A549 treated with AZD2906 at 1 μM for 4 hours (cell line): ENCODE results near the gene IQSEC3. TPM values are rescaled to one million over a fixed set of nuclear protein-coding genes. Genes with fewer than 3 reads are reported as not detected.

Experiments
- total RNA-seq: library from RNA; stranded (reverse); fragments of 200-300 nt; extraction: Qiagen RNA extraction; gene quantifications from 5 replicates; pipeline ENCODE4 v1.2.3, GENCODE V29; 2022

Gene IQSEC3
- total RNA-seq = 0.02 to 0.16 TPM (median 0.05 TPM) in 5 replicates

DNA sequence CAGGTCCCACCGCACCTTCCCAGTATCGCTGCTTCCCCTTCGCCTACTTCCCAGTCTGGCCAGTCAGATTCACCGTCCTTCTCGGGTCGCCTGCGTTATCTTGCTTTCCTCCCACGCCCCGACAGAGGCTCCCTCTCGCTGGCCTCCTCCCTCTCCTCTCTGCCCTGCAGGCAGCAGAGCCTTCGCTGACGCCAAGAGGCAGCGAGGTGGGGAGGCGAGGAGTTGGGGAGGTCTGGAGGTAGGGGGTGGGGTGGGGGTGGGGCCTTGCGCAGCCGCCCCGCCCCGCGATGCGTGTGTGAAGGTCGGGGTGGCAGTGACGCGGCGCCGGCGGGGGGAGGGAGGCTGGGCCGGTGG is at the start of gene IQSEC3:
TSS of gene IQSEC3 (plus strand) at position 340 of the 354 bp plus-strand sequence. CDS start 116 bp downstream, outside the sequence.

DNA sequence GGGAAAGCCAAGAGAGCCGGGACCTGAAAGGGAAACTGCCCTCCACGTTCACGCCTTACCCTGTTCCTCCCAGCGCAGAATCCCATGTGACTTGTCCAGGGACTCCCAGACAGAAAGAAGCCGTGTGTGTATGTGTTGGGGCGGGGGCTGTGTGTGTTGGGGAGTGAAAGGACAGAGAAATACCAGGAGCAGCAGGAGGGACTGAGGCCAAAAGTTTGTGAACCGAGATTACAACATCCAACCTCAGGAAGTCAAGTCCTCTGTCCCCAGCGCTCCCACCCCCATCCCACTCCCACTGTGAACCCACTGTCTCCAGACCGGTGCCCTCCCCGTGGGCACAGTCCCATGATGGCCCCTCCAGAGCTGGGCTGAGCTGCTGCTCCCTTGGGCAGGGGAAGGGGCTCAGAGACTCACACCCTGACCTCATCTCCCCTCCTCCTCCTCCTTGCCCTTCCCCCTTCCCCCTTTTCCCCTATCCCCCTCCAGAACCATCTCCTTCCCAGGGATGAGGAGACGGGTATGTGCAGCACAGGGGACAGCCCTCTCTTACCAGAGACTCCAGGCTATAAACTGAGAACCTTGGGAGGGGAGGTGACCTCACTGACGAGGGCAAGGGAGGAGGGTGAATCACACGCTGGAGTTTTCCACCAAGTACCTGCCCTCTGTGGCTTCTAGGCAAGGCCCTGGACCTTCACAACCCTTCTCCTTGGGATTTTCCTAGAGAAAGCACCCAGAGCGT is 147.6 kb downstream of the IQSEC3 start, which contains the start of gene SLC6A12:
TSS of gene SLC6A12 (minus strand) at position 155 of the 739 bp plus-strand sequence. CDS start 4,171 bp downstream, outside the sequence.

Other genes with a start within 250 kb of the IQSEC3 start
- gene SLC6A12, start 147.4 kb downstream of the IQSEC3 start, total RNA-seq = 0.82 to 1.2 TPM (median 1.0 TPM) in 5 replicates
- gene SLC6A13, start 196.1 kb downstream of the IQSEC3 start, total RNA-seq = 0.22 to 0.36 TPM (median 0.26 TPM) in 5 replicates